ENCODE data around the gene MYORG. TPM values are rescaled to one million over a fixed set of nuclear protein-coding genes. Genes with fewer than 3 reads are reported as not detected.

Gene MYORG
- polyA plus RNA-seq, 5 donors, result 2.4 to 4.6 (median 3.8) TPM

- no peak for DNase-seq
Measured at GRCh38 chr9:34385561-34386230, 9.0 kb upstream of the MYORG start.

- DNase-seq, result no peak
Measured at GRCh38 chr9:34384368-34385165, 7.9 kb upstream of the MYORG start.

- no peak for DNase-seq
Measured at GRCh38 chr9:34383904-34384303, 7.2 kb upstream of the MYORG start.

- no peak for DNase-seq
Measured at GRCh38 chr9:34382879-34383278, 6.2 kb upstream of the MYORG start.

- no peak for DNase-seq
Measured at GRCh38 chr9:34382054-34382453, 5.4 kb upstream of the MYORG start.

- no peak for DNase-seq
Measured at GRCh38 chr9:34381323-34381722, 4.6 kb upstream of the MYORG start.

GRCh38 chr9:34380511-34381315, 4.0 kb upstream of the MYORG start:
- no peak for DNase-seq

GRCh38 chr9:34380034-34380510, 3.4 kb upstream of the MYORG start:
- no peak for DNase-seq

GRCh38 chr9:34379334-34380033, 2.8 kb upstream of the MYORG start:
- DNase-seq, result peak in 1 of 2 donors; percentile 60

GRCh38 chr9:34378376-34379060, 1.8 kb upstream of the MYORG start:
- DNase-seq, result no peak

GRCh38 chr9:34377404-34377746, 677 bp upstream of the MYORG start:
- no peak for DNase-seq

- no peak for DNase-seq
Measured at GRCh38 chr9:34375901-34376595, 650 bp downstream of the MYORG start.

- DNase-seq, result no peak
Measured at GRCh38 chr9:34374905-34375552, 1.7 kb downstream of the MYORG start.

- no peak for DNase-seq
Measured at GRCh38 chr9:34374339-34374738, 2.4 kb downstream of the MYORG start.

- DNase-seq, result no peak
Measured at GRCh38 chr9:34373749-34374148, 2.9 kb downstream of the MYORG start.

- DNase-seq, result no peak
Measured at GRCh38 chr9:34372467-34373011, 4.2 kb downstream of the MYORG start.

GRCh38 chr9:34371886-34372466, 4.7 kb downstream of the MYORG start:
- DNase-seq, result no peak

- no peak for DNase-seq
Measured at GRCh38 chr9:34370970-34371880, 5.5 kb downstream of the MYORG start.
